HG02943 (cell line): ENCODE results near the gene CAMK1D.

Experiments
- ATAC-seq: cut with Tn5 transposase; IDR thresholded peaks from one replicate; pipeline ENCODE4 v1.9.1; 2021; ENCODE audit warnings: mild to moderate bottlenecking, low read depth, moderate library complexity; ENCODE audit not compliant: unreplicated experiment

Gene CAMK1D

DNA sequence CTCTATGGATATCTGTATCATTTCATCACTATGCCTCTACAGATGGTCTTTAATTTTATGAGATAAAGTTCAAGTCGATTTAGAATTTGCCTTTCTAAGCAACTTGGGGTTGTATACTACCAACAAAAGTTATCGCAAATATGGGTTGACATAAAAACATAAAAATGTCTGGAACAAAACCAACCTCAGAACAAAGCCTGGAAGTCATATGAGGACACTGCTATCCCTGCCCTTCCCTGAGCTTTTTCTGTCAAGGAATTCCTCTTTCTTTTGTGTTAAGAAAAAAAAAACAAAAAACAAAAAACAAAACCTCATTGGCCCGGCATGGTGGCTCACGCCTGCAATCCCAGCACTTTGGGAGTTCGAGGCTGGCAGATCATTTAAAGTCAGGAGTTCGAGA, 319.3 kb downstream of the CAMK1D start:
- no peak for ATAC-seq

DNA sequence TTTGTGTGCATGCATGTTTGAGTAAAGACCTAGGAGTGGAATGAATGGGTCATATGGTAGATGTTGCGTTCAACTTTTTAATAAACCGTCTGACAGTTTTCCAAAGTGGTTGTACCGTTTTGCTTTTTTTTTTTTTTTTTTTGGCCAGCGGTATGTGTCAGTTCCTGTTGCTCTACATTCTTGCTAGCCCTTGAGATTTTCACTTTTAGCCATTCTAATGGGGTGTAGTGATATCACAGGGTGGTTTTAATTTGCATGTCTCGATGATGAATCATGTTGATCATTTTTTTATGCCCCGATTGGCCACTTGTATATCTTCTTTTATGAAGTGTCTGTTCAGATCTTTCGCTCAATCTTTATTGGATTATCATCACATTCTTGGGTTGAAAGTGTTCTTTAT, 320.7 kb downstream of the CAMK1D start:
- no peak for ATAC-seq

DNA sequence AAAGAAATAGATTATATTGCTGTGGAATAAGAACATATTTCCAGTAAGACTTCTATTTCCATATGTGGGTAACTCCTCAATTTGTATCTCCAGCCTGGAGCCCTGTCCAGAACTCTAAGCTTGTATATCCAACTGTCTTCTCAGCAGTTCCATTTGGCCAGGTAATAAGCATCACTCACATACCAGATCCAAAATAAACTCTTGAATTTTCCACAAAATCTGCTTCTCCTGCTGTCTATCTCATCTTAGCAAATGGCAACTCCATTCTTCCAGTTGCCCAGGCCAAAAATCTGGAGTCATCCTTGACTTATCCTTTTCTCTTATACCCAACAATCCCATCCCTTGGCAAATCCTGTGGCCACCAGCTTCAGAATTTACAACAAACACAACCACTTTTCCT, 325.8 kb downstream of the CAMK1D start:
- no peak for ATAC-seq

DNA sequence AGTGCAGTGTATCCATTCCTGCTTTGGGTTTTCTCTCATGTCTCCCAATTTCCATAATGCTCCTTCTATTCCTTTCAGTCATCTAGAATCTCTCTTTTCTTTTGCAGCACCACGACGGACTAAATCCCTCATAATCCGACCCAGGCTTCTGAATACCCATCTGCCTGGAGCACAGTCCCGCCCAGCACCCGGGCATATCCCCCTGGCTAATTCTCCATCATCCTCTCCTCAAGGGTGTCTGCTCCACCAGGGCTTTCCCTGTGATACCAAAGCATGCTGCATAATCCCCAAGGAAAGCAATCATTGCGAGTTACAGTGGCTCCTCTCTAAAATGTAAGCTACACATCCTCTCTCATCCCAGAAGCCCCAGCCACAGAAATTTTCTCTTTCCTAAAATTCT, 330.3 kb downstream of the CAMK1D start:
- ATAC-seq, result no peak

DNA sequence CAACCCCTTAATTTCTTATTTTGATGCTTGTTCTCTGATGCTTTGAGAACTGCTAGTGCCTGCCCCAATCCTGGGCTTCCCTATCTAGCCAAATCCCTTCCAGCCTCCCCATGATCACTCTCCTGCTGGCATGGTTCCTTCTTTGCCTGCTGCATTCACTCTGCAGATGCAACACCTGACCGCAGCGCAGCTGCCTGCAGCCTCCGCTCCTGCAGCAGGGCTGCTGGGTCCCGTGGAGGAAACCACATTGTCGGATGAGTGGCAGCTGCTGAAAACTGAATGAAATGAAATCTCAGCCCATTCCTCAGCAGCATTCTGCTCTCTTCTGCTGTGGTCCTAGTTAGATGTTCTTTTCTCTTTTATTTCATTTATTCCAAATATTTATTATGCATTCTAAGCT, 331.9 kb downstream of the CAMK1D start:
- ATAC-seq, result no peak

DNA sequence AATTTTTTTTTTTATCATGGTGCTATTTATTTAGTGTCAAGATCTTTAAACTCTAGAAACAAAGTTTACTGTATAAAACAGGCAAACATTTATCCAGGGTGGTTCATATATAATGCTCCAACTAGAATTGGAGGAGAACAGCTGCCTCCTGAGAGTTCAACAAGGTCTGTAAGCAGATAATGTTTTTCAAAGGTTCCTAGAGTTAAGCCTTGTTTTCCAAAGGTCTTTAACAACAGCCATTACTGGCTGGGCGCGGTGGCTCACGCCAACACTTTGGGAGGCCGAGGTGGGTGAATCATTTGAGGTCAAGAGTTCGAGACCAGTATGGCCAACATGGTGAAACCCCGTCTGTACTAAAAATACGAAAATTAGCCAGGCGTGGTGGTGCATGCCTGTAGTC, 335.4 kb downstream of the CAMK1D start:
- no peak for ATAC-seq

DNA sequence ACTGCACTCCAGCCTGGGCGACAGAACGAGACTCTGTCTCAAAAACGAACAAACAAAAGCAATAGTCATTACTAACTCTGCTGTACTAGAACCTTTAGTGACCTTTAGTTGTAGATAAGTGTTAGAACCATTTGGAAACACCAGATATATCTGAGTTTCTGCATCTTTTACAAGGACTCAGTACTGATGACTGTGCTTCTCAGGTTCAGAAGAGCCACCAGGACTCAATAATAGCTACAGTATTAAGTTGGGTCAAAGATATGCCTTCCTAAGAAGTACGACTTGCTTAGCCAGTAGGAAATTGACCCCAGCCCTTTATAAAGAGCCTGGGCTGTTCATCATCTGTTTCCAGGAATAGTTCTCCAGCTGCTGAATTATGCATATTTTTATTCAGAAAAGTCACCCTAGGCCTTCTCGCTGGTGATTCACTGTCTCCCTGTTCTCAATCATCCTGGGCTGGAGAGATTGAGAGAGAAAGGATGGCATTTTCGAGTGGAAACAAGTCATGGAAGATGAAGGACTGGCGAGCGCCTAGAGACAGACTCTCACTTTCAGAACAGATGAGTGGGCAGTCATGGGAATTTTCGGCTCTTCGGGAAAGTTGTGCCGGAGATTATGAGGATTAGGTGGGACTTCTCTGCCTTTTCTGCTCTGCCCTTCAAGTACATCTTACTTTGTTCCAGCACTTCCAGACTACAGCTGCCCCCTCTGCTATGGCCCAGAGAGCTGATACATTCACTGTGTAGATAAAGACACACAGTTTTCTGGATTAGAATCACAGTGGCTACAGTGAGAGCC, 336.1 kb downstream of the CAMK1D start:
- ATAC-seq, result no peak

DNA sequence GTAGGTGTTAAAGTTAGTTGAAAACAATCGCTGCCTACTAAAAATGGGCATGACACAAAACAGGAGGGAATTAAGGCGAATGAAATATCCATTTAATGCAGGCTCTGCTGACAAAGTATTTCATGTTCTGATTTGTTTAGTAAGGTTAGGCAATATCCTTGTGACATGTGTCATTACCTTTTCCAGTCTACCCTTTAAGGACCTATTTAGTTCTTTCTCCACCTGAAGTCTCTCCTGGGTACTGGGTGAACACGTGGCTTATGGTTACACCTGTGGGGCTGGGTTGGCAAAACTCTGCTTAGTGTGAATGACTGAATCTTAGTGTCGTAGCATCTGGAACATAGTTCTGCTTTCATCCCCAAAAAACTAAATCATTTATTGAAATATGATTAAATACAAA, 338.6 kb downstream of the CAMK1D start:
- no peak for ATAC-seq

DNA sequence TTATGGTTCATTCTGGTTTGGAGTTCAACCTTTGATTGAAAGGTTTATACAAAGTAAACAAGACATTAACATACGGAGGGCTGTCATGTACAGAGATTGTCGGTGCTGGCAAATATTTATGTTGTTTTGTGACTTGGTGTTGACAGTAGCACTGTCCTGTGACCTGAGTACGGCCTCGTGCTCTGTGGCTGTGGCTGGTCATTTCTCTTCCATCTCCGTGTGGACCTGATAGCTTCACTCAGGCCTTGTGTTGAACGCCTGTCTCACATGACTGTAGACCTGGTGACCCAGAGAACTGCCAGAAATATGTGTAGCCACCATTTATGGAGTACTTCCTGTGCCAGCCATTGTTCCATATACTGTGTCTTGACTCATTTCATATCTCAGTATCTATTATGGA, 340.5 kb downstream of the CAMK1D start:
- no peak for ATAC-seq

DNA sequence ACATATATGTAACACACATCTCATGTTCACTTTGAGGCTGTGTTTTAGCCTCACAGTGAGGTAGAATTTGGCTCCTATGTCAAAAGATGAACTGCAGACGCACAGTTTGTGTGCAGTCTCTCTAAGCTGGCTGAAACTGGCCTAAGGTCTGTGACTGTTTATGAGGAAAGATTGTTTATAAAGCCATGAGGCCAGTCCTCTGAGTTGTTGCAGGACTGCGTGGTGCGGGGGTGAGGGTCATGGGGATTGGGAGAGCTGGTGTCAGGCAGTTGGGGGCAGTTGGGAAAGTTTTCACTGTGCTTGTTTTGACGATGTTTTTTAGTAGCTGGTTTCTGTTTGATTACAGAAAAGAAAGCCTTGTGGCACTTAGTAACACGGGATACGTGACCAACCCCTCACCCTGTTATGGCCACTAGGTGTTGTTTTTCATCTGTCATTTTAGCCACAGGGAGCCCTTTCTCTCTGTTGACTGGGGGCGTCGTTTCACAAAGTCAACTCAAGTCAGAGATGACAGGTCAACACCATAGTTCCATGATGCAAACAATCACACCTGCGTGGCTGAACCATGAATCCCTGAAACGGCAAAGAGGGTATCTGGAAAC, 341.3 kb downstream of the CAMK1D start:
- ATAC-seq, result no peak

DNA sequence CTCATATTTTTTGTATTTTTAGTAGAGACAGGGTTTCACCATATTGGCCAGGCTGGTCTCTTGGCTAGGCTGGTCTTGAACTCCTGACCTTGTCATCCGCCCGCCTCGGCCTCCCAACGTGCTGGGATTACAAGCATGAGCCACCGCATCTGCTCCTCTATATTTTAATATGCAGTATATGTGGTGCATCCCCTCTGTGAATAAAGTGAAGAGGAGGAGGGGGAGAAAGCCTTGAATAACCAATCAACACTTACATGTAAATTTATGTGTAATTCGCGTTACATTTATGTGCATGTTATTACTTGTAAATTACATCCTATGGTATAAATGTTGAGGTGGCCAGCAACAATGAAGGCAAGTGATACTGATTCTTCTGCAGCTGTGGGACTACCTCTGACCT, 342.2 kb downstream of the CAMK1D start:
- ATAC-seq, result no peak

DNA sequence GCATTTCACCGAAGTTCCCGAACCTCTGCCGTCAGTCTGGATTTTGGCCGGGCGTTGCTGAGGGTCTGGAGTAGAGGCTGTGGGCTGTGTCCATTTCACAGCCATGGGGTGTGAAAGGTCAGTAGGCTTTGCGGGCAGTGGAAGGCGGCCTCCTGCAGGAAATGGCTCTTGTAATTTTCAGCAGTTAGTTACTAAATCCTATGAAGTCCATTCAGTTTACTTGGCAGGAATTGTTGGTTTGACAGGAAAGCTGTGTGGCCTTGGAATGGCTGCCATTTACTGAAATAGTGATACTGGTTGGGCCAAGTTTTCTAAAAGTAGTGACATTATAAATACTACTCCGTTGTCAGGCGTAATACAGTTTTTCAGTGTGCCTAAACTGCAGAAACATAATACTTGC, 348.4 kb downstream of the CAMK1D start:
- ATAC-seq, result no peak

DNA sequence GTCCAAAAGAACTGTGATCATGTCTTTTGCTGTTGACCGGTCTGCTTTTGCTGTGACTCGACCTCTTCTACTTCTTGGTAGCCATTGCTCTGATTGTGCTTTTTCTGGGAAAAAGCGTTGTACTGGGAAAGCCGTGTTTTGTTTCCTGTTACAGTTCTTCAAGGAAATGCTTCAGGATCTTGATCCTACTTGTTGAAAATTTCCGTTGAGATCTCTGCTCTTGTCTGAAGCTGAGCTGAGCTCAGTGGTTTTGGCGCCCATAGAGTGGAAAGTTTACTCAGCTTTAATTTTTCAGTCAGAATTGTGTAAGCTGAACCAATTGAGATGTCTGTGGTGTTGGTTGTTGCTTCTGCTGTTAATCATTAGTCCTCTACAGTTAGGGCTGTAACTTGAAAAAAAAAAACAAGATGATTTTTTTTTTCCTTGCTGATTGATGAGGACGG, 349.9 kb downstream of the CAMK1D start:
- ATAC-seq, result no peak

DNA sequence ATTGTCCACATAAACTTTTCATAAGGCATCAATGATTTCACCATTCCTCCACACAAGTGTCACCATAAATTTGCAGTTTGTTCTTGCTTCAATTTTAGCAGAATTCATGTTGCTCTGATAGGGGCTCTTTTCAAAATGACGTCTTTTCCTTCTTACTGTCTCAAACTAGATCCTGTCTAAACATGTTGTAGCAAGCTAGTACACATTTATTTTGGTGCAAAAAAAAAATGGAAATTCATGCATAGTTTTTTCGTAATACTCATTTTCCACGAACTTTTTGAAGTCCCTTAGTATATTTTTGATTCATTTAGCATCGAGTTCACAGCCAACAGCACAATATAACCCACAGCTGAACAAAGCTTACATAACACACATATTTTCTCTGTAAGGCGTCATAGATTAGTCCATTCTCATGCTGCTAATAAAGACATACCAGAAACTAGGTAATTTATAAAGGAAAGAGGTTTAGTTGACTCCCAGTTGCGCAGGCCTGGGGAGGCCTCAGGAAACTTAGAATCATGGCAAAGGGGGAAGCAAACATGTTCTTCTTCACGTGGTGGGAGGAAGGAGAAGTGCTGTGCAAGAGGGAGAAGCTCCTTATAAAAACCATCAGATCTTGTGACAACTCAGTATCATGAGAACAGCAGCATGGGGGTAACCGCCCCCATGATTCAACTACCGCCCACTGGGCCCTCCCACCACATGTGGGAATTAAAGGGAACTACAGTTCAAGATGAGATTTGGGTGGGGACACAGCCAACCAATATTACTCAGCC, 350.6 kb downstream of the CAMK1D start:
- ATAC-seq, result no peak

DNA sequence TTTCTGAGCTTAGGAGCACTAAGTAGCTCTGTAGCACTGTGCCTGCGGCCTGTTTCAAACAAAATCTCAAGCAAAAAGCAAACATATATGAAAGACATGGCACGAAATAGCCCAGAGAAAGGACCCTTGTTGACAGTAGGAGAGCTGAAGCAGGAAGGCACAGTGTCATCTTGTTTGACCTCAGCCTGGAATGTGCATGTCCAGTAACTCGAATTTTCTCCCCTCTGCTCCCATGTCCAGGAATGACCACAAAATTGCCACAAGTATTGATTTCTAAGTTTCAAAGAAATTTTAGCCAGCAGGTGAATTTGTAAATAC, 351.2 kb downstream of the CAMK1D start:
- ATAC-seq, result no peak

DNA sequence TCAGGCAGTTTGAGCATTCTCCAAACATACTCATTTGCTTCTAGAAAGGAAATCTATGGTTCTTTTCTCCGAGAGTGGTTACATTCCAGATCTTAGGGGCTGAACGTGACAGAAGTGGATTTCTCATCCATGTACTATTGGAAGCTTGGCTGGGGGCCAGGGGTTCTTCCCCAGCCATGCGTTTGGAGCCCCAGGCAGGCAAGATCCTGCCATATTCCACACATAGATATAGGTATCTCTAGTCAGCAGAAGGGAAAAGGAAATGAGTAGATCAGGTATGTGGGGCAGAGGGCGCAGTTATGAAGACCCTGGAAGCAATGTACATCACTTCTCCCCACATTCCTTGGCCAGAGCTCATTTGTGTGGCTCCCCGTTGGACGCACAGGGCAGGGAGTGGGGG, 352.3 kb downstream of the CAMK1D start:
- no peak for ATAC-seq

DNA sequence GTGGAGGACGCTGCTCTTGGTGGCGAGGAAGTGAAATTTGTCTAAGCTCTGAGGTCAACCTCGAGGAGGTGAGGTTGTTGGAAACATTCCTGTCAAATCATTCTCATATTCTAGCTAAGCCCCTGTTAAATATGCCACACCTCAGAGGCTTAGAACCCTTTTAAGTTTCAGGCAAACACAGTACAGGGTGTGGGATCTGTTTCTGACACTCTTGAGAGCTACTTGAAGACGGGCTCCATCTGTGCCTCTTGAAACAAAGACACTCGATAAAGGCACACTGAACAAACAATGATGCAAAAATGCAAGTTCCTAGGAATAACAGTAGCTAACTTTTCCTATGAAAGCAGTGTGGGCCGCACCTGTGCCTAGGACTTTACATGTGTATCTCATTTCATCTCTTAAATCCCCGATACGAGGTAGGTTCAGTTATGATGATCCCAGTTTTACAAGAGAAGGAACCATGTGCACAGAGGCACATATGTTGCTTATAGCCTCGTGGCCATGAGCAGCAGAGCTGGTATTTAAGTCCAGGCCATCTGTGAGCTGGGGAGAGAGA, 352.9 kb downstream of the CAMK1D start:
- no peak for ATAC-seq

DNA sequence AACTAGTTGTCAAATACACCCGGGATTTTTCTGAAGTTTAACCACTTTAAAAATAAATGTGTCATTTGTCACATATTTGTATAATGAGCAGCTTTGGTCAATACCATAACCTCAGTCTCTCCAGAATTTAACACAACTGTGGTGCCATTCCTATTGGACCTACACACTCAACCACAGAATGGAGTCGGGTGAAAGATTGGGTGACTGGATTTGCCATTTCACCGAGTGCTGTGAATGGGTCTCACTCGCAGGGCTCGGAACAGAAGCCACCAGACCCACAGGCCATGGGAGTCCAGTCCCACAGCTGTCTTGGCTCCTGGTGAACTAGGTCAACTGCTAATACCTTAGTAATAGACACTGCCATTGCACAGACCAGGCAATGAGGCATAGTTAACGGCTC, 353.8 kb downstream of the CAMK1D start:
- no peak for ATAC-seq

DNA sequence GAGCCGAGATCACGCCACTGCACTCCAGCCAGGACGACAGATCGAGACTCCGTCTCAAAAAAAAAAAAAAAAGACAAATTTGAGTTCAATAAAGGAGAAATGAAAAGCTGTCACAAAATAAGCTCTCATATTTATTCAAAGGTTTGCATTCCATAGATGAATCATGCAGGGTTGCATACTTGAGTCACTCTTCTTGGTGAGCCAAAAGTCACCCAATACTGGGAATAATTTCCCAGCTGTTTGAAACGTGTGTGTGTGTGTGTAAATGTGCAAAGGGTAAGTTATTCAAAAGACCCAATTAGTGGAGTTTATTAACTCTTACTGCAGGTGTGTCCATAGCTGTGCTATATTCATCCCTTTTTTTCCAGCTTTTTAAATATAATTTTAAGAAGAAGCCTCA, 354.5 kb downstream of the CAMK1D start:
- ATAC-seq, result no peak

DNA sequence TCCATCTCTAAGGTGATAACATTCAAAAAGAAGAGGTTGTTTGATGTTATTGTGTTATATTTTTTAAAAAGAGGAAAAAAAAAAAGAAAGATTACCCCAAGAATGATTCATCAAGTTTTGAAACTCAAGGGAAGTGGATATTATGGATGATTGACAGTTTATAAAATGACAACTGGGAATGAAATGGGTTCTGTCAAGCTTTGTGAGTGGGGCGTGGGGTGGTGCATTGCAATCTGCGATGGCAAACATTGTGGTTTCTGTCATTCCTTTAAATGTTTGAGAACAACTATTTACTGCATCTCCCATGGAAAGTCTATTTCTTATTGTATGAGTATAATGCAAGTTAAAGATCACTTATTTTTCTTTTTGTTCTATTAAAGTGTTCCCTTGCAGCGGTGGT, 355.1 kb downstream of the CAMK1D start:
- ATAC-seq, result no peak

DNA sequence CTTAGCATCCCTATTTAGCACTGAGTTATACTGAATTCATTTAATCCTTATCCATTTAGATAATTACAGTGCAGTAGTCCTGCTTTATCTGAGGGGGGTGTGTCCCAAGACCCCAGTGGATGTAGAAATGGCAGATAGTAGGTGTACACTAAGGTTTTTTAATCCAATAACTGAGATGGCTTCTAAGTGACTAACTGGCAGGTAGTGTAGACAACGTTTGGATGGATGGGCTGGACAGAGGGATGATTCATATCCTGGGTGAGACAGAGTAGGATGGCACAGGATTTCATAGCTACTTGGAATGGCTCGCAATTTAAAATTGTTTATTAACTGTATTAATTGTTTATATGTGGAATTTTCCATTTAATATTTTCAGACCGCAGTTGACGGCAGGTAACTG, 356.6 kb downstream of the CAMK1D start:
- ATAC-seq, result no peak
